Measurements from ENCODE around the gene CSNK1E. TPM values are rescaled to one million over a fixed set of nuclear protein-coding genes. Genes with fewer than 3 reads are reported as not detected.

CSNK1E gene
- polyA plus RNA-seq, 1 donor (not counting 4 experiments of a cell fraction or from before 2014, with no cell fraction given), result 168 TPM

- dilution Hi-C loops (cut with MboI; ENCODE audit: extremely low pct_ligation_motif_present, low sequenced_read_pairs), result no loop called here
- Histone ChIP-seq H3K4me2 (ENCODE audit: control insufficient read depth, extremely low read depth, insufficient read depth, low read depth, low read length) (peak overlapping the region; percentile 99), H3K4me3 (ENCODE audit: control insufficient read depth in 2 of 3, extremely low read depth in 1 of 3, insufficient read depth in 2 of 3, low read depth in 1 of 3, low read length in 3 of 3) (peak overlapping the region in 1 of 3 experiments; percentile 44), H3K4me1 (ENCODE audit: control insufficient read depth, extremely low read depth, insufficient read depth, low read length) (peaks cover 37% of the 10 kb centered on the region), H3K9me1 (ENCODE audit: control insufficient read depth, extremely low read depth, insufficient read depth, low read length) (no peaks in the 10 kb centered on the region), H3K9ac (ENCODE audit: control insufficient read depth, extremely low read depth, insufficient read depth, low read length) (peak overlapping the region; percentile 88), H3K36me3 (ENCODE audit: control insufficient read depth in 2 of 2, extremely low read depth in 1 of 2, insufficient read depth in 2 of 2, low read length in 2 of 2) (peaks cover 0 to 9% of the 10 kb centered on the region in 2 experiments), H3K79me2 (ENCODE audit: control insufficient read depth, insufficient read depth, low read length) (peaks cover 29% of the 10 kb centered on the region), H4K20me1 (ENCODE audit: control insufficient read depth, extremely low read depth, insufficient read depth, low read length) (peaks cover 11% of the 10 kb centered on the region), H3K27me3 (ENCODE audit: control insufficient read depth, extremely low read depth, insufficient read depth, low read length) (no peaks in the 10 kb centered on the region), H2AFZ (ENCODE audit: control insufficient read depth, low read length) (peak overlapping the region; percentile 76), H3K9me3 (ENCODE audit: control insufficient read depth, low read depth, low read length) (no peaks in the 10 kb centered on the region), H3K27ac (ENCODE audit: control insufficient read depth, insufficient read depth, low read length) (peak overlapping the region; percentile 98)
- TF ChIP-seq EZH2 (IDR thresholded peaks at IDR 0.05; ENCODE audit: low read length) (no peak), CTCF (optimal IDR thresholded peaks at IDR 0.05 in 1 of 3, IDR thresholded peaks at IDR 0.05 in 1 of 3, conservative IDR thresholded peaks at IDR 0.05 in 1 of 3; ENCODE audit: extremely low read depth in 1 of 3, insufficient read depth in 2 of 3, low read length in 3 of 3) (no peak)
- no peak for DNase-seq (ENCODE audit: low read depth, low spot score)
- FAIRE-seq, result peak; percentile 62
Observed at GRCh38 chr22:38318792-38319773, 1.9 kb upstream of the CSNK1E start.

- Histone ChIP-seq H3K27me3 (ENCODE audit: control insufficient read depth, extremely low read depth, insufficient read depth, low read length) (no peaks in the 10 kb centered on the region), H3K27ac (ENCODE audit: control insufficient read depth, insufficient read depth, low read length) (peak overlapping the region; percentile 98), H3K9me1 (ENCODE audit: control insufficient read depth, extremely low read depth, insufficient read depth, low read length) (no peaks in the 10 kb centered on the region), H3K79me2 (ENCODE audit: control insufficient read depth, insufficient read depth, low read length) (peaks cover 38% of the 10 kb centered on the region), H4K20me1 (ENCODE audit: control insufficient read depth, extremely low read depth, insufficient read depth, low read length) (peaks cover 14% of the 10 kb centered on the region), H3K4me1 (ENCODE audit: control insufficient read depth, extremely low read depth, insufficient read depth, low read length) (peaks cover 47% of the 10 kb centered on the region), H3K4me2 (ENCODE audit: control insufficient read depth, extremely low read depth, insufficient read depth, low read depth, low read length) (peak overlapping the region; percentile 99), H2AFZ (ENCODE audit: control insufficient read depth, low read length) (peak overlapping the region; percentile 71), H3K4me3 (ENCODE audit: control insufficient read depth in 2 of 3, extremely low read depth in 1 of 3, insufficient read depth in 2 of 3, low read depth in 1 of 3, low read length in 3 of 3) (peak overlapping the region; percentile 32 to 75 (median 58)), H3K9me3 (ENCODE audit: control insufficient read depth, low read depth, low read length) (no peaks in the 10 kb centered on the region), H3K36me3 (ENCODE audit: control insufficient read depth in 2 of 2, extremely low read depth in 1 of 2, insufficient read depth in 2 of 2, low read length in 2 of 2) (peaks cover 0 to 18% of the 10 kb centered on the region in 2 experiments), H3K9ac (ENCODE audit: control insufficient read depth, extremely low read depth, insufficient read depth, low read length) (peak overlapping the region; percentile 88)
- DNase-seq (ENCODE audit: low read depth, low spot score) (peak; percentile 92), FAIRE-seq (peak; percentile 94)
- dilution Hi-C loops (cut with MboI; ENCODE audit: extremely low pct_ligation_motif_present, low sequenced_read_pairs), result no loop called here
- TF ChIP-seq EZH2 (IDR thresholded peaks at IDR 0.05; ENCODE audit: low read length) (no peak), CTCF (optimal IDR thresholded peaks at IDR 0.05 in 1 of 3, IDR thresholded peaks at IDR 0.05 in 1 of 3, conservative IDR thresholded peaks at IDR 0.05 in 1 of 3; ENCODE audit: extremely low read depth in 1 of 3, insufficient read depth in 2 of 3, low read length in 3 of 3) (no peak)
Observed at GRCh38 chr22:38317995-38318715, 922 bp upstream of the CSNK1E start.
